ENCODE data around the gene SEMA6A.

SEMA6A gene

DNA sequence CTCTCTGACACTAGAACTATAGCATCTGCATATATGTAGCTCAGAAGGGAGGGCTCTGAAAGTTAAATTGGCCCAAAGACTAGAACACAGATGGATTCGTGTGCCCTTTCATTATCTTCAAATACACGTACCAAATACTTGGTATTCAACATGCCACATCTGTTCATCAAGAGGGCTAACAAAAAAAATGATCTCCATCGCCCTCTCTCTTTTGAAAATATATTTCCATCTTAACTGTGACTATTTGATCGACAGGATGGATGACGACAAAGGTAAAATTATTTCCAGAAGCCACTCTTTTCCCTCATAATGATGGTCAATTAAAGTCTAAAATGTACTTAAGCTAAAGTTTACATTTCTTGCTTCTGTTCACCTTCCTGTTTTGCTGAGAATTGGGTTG is 77.0 kb downstream of the SEMA6A start:
- in situ Hi-C loops (cut with HindIII; ENCODE audit: low sequenced_read_pairs), result no loop called here

GRCh38 chr5:116495786-116496357 is 78.8 kb downstream of the SEMA6A start:
- in situ Hi-C loops (cut with HindIII; ENCODE audit: low sequenced_read_pairs), result no loop called here

GRCh38 chr5:116494784-116495450 is 79.7 kb downstream of the SEMA6A start:
- in situ Hi-C loops (cut with HindIII; ENCODE audit: low sequenced_read_pairs), result no loop called here

DNA sequence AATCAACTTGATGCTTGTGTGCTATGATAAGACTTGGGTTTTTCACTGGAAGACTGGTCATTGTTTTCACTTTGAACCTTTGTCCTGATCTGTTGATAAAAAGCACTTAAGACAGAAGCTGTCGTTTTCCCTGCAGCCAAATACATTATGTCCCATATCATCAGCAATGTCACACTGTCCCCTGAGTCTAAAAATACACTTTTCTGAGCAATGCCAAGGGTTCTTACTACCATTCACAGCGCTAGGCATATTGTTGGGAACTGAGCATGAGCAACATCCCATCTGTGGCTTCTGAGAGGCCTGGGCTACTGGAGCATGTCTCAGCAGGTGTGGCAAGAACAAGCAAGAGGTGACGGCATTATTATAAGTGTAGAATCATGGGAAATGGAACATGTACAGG is 81.8 kb downstream of the SEMA6A start:
- in situ Hi-C loops (cut with HindIII; ENCODE audit: low sequenced_read_pairs), result no loop called here

DNA sequence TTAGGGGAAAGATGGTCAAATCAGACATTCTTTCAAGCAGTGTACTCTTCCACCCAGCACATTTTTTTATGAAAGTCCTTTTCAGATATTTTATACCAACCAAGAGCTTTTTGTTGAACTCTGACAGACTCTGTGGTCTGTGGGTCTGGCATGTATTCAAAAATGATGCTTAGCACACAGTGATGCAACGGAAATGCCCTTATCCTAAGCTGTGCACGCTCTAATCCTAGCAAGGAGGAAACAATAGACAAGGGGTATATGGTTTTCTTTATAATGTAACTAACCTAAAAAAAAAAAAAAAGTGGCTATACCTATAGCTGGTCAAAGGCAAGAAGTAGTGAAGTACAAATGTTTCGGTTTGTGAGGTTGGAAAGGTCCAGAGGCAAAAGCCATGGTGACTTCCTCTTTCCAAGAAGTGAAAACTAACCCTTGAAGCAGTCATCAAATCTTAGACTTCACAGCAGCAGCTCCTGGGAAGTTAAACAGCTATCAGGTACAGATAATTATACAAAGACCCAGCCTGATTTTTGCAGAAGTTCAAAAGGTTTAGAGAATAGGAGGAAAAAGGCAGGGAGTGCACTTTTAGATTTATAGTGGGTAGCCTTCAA is 82.5 kb downstream of the SEMA6A start:
- in situ Hi-C loops (cut with HindIII; ENCODE audit: low sequenced_read_pairs), result no loop called here

DNA sequence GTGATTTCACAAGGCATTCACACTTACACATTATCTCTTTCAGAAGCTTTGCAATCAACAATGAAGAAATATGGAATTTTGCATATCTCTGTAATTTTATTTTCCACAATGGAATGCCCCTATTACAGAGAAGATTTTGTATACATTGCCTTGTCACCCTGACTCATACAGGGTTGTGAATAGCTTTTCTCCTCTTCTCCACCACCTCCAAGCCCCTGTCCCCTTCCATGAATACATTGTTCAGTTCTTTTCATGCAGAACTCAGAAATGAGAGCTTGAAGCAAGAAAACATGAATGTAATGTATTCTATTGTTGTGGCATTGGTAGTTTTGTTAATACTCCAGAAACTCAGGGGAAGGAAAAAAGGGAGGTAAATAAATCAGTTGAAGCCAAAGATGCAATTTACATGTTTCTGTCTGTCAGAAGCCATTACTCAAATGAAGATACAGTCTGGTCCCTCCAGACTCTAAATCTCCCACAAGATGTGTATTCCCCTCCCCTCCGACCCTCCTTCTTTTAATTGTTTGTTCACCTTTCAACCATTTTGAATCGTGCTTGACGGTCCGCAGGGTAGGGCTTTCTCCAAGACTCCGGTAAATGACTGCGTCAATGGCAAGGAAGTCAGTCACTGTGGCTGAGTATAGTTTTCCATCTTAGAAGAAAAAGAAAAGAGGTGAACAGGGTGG is 86.1 kb downstream of the SEMA6A start:
- in situ Hi-C loops (cut with HindIII; ENCODE audit: low sequenced_read_pairs), result no loop called here

- in situ Hi-C loops (cut with HindIII; ENCODE audit: low sequenced_read_pairs), result no loop called here
Observed at GRCh38 chr5:116487045-116487444, 87.6 kb downstream of the SEMA6A start.

GRCh38 chr5:116486588-116486987 is 88.0 kb downstream of the SEMA6A start:
- in situ Hi-C loops (cut with HindIII; ENCODE audit: low sequenced_read_pairs), result no loop called here

- in situ Hi-C loops (cut with HindIII; ENCODE audit: low sequenced_read_pairs), result no loop called here
Observed at GRCh38 chr5:116484645-116485044, 90.0 kb downstream of the SEMA6A start.

- in situ Hi-C loops (cut with HindIII; ENCODE audit: low sequenced_read_pairs), result no loop called here
Observed at GRCh38 chr5:116482394-116482793, 92.2 kb downstream of the SEMA6A start.

DNA sequence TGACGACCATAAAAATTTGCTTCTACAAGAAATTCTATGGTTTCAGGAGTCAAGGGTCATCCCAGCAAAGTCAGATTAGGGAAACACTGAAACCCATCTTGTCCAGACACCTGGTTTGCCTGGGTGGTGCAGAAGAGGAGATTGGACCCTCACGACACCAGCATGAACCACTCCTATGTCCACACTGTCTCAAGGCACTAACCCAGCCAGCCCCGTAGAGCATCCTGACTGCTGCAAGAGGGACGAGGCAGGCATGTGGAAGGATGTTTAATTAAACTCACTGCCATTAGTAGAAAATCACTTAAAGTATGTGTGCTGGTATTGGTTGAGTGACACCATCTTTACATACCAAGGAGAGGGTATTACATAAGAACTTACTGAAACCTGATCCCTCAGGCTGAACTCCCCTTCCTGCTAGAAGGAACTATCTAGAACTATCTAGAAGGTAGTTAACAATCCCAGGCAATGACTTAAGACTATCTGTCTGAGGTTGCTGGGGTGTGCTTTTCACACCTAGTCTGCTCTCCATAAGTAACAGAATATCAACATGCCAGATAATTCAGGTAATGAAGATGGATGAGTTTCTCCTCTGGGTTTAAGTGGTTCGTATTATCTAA is 93.6 kb downstream of the SEMA6A start:
- in situ Hi-C loops (cut with HindIII; ENCODE audit: low sequenced_read_pairs), result no loop called here

- in situ Hi-C loops (cut with HindIII; ENCODE audit: low sequenced_read_pairs), result no loop called here
Observed at GRCh38 chr5:116479776-116480675, 94.6 kb downstream of the SEMA6A start.

- in situ Hi-C loops (cut with HindIII; ENCODE audit: low sequenced_read_pairs), result no loop called here
Observed at GRCh38 chr5:116478491-116478890, 96.1 kb downstream of the SEMA6A start.

GRCh38 chr5:116476897-116477537 is 97.6 kb downstream of the SEMA6A start:
- in situ Hi-C loops (cut with HindIII; ENCODE audit: low sequenced_read_pairs), result no loop called here

- in situ Hi-C loops (cut with HindIII; ENCODE audit: low sequenced_read_pairs), result no loop called here
Observed at GRCh38 chr5:116475338-116475737, 99.3 kb downstream of the SEMA6A start.

- in situ Hi-C loops (cut with HindIII; ENCODE audit: low sequenced_read_pairs), result no loop called here
Observed at GRCh38 chr5:116473706-116474105, 100.9 kb downstream of the SEMA6A start.

DNA sequence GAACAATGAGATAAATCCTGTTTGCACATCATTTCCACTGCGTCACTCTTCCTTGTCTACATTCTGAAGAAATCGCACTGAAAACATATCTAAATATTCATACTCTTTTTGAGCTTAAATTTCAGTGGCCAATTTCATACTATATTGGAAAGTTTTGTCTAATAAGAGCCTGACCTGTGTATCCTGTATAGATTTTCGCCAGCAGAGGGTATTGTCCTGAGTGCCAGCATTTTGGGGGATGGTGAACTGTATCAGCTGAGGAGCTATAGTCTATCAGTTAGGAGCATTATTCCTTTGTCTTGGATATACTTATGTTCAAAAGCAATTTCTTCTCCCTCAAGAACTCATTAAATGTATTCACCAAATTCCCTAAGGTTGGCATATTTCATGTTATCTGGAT is 102.3 kb downstream of the SEMA6A start:
- in situ Hi-C loops (cut with HindIII; ENCODE audit: low sequenced_read_pairs), result no loop called here

DNA sequence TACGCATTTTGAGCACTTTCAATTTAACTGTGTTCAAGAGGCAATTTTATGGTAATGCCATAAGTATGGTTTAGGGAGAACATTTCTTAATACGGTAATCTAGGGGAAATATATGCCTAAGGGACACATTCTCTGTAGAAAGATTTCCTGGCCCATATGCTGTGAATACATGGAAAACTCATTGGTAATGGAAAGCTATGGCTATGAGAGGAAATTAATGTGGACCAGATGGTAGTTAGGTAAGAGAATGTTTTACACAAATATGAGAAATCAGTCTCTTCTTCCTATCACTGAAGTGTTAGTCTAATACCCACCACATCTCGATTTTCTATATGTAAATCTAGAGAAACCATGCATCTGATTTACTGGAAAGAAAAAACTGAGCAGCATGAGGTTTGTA is 105.0 kb downstream of the SEMA6A start:
- in situ Hi-C loops (cut with HindIII; ENCODE audit: low sequenced_read_pairs), result no loop called here

- in situ Hi-C loops (cut with HindIII; ENCODE audit: low sequenced_read_pairs), result no loop called here
Observed at GRCh38 chr5:116468583-116468982, 106.0 kb downstream of the SEMA6A start.

- in situ Hi-C loops (cut with HindIII; ENCODE audit: low sequenced_read_pairs), result no loop called here
Observed at GRCh38 chr5:116467465-116467843, 107.2 kb downstream of the SEMA6A start.

Measured in endothelial cell of hepatic sinusoid (primary cell).